ENCODE data around the gene UQCRC1.
"Not testable (repeated sequence)": the region's sequence is repeated elsewhere in the genome, so short reads cannot be mapped to it uniquely, and the experiment has no call there.

Gene UQCRC1

GRCh38 chr3:48558493-48559134, 50.8 kb downstream of the UQCRC1 start:
- DNase-seq (ENCODE audit: low read depth): no peak
- no peaks in the 10 kb centered on the region for H3K9me3 ChIP-seq (ENCODE audit: control insufficient read depth, low read length)
- H3K27me3 ChIP-seq (replicated peaks; ENCODE audit: control insufficient read depth, insufficient read depth, low read length): no peaks in the 10 kb centered on the region
- H3K4me3 ChIP-seq (ENCODE audit: low read length): no peak overlapping the region
- H3K36me3 ChIP-seq (ENCODE audit: control insufficient read depth, insufficient read depth, low read length, severe bottlenecking): no peaks in the 10 kb centered on the region
- no peak overlapping the region for H3K9ac ChIP-seq (ENCODE audit: low read length)
- peaks cover 18% of the 10 kb centered on the region for H3K4me1 ChIP-seq (ENCODE audit: control insufficient read depth, insufficient read depth, low read length)

- H3K9ac ChIP-seq (ENCODE audit: low read length): peak within 1 kb of the TSS; percentile 78
- H3K4me3 ChIP-seq (ENCODE audit: low read length): peak within 1 kb of the TSS; percentile 84
- no peaks in the 10 kb centered on the region for H3K9me3 ChIP-seq (ENCODE audit: control insufficient read depth, low read length)
- peak; percentile 99 for DNase-seq (ENCODE audit: low read depth)
- no peaks in the 10 kb centered on the region for H3K36me3 ChIP-seq (ENCODE audit: control insufficient read depth, insufficient read depth, low read length, severe bottlenecking)
- peaks cover 18% of the 10 kb centered on the region for H3K4me1 ChIP-seq (ENCODE audit: control insufficient read depth, insufficient read depth, low read length)
- H3K27me3 ChIP-seq (replicated peaks; ENCODE audit: control insufficient read depth, insufficient read depth, low read length): no peaks in the 10 kb centered on the region
These were observed 52.4 kb downstream of the UQCRC1 start, which contains the start of gene PFKFB4 for GRCh38 chr3:48556796-48557626. Gene PFKFB4 (minus strand): TSS chr3:48556803. CDS start chr3:48556777, 26 bp downstream.

GRCh38 chr3:48555949-48556795, 53.3 kb downstream of the UQCRC1 start:
- Histone ChIP-seq H3K9ac (ENCODE audit: low read length) (peak overlapping the region; percentile 72), H3K9me3 (ENCODE audit: control insufficient read depth, low read length) (no peaks in the 10 kb centered on the region), H3K27me3 (replicated peaks; ENCODE audit: control insufficient read depth, insufficient read depth, low read length) (no peaks in the 10 kb centered on the region), H3K36me3 (ENCODE audit: control insufficient read depth, insufficient read depth, low read length, severe bottlenecking) (no peaks in the 10 kb centered on the region), H3K4me1 (ENCODE audit: control insufficient read depth, insufficient read depth, low read length) (peaks cover 18% of the 10 kb centered on the region), H3K4me3 (ENCODE audit: low read length) (peak overlapping the region; percentile 75)
- no peak for DNase-seq (ENCODE audit: low read depth)

GRCh38 chr3:48555231-48555948, 54.1 kb downstream of the UQCRC1 start:
- no peak overlapping the region for H3K9ac ChIP-seq (ENCODE audit: low read length)
- no peaks in the 10 kb centered on the region for H3K27me3 ChIP-seq (replicated peaks; ENCODE audit: control insufficient read depth, insufficient read depth, low read length)
- no peaks in the 10 kb centered on the region for H3K36me3 ChIP-seq (ENCODE audit: control insufficient read depth, insufficient read depth, low read length, severe bottlenecking)
- no peak overlapping the region for H3K4me3 ChIP-seq (ENCODE audit: low read length)
- H3K4me1 ChIP-seq (ENCODE audit: control insufficient read depth, insufficient read depth, low read length): peaks cover 13% of the 10 kb centered on the region
- peak; percentile 11 for DNase-seq (ENCODE audit: low read depth)
- H3K9me3 ChIP-seq (ENCODE audit: control insufficient read depth, low read length): no peaks in the 10 kb centered on the region

- H3K4me1 ChIP-seq (ENCODE audit: control insufficient read depth, insufficient read depth, low read length): peaks cover 8% of the 10 kb centered on the region
- no peak overlapping the region for H3K4me3 ChIP-seq (ENCODE audit: low read length)
- H3K9ac ChIP-seq (ENCODE audit: low read length): no peak overlapping the region
- DNase-seq (ENCODE audit: low read depth): no peak
- H3K36me3 ChIP-seq (ENCODE audit: control insufficient read depth, insufficient read depth, low read length, severe bottlenecking): no peaks in the 10 kb centered on the region
- no peaks in the 10 kb centered on the region for H3K9me3 ChIP-seq (ENCODE audit: control insufficient read depth, low read length)
- H3K27me3 ChIP-seq (replicated peaks; ENCODE audit: control insufficient read depth, insufficient read depth, low read length): no peaks in the 10 kb centered on the region
These were observed 55.3 kb downstream of the UQCRC1 start for GRCh38 chr3:48553886-48554845.

GRCh38 chr3:48553361-48553760, 56.1 kb downstream of the UQCRC1 start:
- no peak for DNase-seq (ENCODE audit: low read depth)
- Histone ChIP-seq H3K9ac (ENCODE audit: low read length) (no peak overlapping the region), H3K4me1 (ENCODE audit: control insufficient read depth, insufficient read depth, low read length) (peaks cover 8% of the 10 kb centered on the region), H3K4me3 (ENCODE audit: low read length) (no peak overlapping the region), H3K36me3 (ENCODE audit: control insufficient read depth, insufficient read depth, low read length, severe bottlenecking) (no peaks in the 10 kb centered on the region), H3K9me3 (ENCODE audit: control insufficient read depth, low read length) (no peaks in the 10 kb centered on the region), H3K27me3 (replicated peaks; ENCODE audit: control insufficient read depth, insufficient read depth, low read length) (no peaks in the 10 kb centered on the region)

GRCh38 chr3:48552111-48552951, 57.1 kb downstream of the UQCRC1 start:
- Histone ChIP-seq H3K4me1 (ENCODE audit: control insufficient read depth, insufficient read depth, low read length) (peaks cover 4% of the 10 kb centered on the region), H3K4me3 (ENCODE audit: low read length) (no peak overlapping the region), H3K9me3 (ENCODE audit: control insufficient read depth, low read length) (no peaks in the 10 kb centered on the region), H3K27me3 (replicated peaks; ENCODE audit: control insufficient read depth, insufficient read depth, low read length) (no peaks in the 10 kb centered on the region), H3K36me3 (ENCODE audit: control insufficient read depth, insufficient read depth, low read length, severe bottlenecking) (no peaks in the 10 kb centered on the region), H3K9ac (ENCODE audit: low read length) (no peak overlapping the region)
- no peak for DNase-seq (ENCODE audit: low read depth)

- not testable (repeated sequence) for H3K27me3 ChIP-seq (replicated peaks; ENCODE audit: control insufficient read depth, insufficient read depth, low read length); H3K9ac ChIP-seq (ENCODE audit: low read length); H3K4me1 ChIP-seq (ENCODE audit: control insufficient read depth, insufficient read depth, low read length); H3K4me3 ChIP-seq (ENCODE audit: low read length); H3K9me3 ChIP-seq (ENCODE audit: control insufficient read depth, low read length); H3K36me3 ChIP-seq (ENCODE audit: control insufficient read depth, insufficient read depth, low read length, severe bottlenecking); DNase-seq (ENCODE audit: low read depth)
These were observed 57.8 kb downstream of the UQCRC1 start for GRCh38 chr3:48551651-48552050.

Measured in adipocyte (in vitro differentiated cells).